HG02885 (cell line): ENCODE measurements around the gene PSD2.
A peak's percentile ranks its signal among the peaks of the same experiment; 100 is the strongest.
"Not testable (repeated sequence)": the region's sequence is repeated elsewhere in the genome, so short reads cannot be mapped to it uniquely, and the experiment has no call there.

Experiments used
- ATAC-seq: cut with Tn5 transposase; IDR thresholded peaks from one replicate; pipeline ENCODE4 v1.9.1; 2021; ENCODE audit warnings: mild to moderate bottlenecking; ENCODE audit not compliant: unreplicated experiment, poor library complexity

Gene PSD2

DNA sequence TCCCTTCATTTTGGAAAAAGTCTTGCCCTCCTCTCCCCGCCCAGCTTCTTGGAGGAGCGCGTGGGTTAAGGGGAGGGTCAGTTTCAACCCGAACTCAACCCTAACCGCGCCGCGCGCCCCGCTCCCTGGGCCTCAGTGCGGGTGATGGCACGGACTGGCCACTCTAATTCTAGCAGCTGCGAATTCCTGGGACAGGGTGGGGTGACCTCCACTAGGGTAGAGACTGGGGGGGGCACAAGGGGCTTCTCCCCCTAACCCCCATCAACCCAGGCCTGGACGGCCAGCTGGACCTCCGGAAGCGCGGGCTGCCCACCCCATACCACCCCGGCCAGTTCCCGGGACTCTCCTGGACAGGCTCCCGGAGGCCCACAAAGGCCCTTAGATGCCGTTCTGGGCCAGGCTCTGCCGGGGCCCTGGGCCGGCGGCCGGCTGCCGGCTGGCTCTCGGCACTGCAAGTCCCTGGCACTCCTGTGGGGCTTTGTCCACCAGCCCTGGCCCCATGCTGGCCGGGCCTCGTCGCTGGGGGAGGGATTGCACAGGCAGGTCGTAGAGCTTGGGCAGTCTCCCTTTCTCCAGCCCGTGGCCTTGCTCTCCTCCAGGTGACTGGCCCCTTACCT is 7.2 kb upstream of the PSD2 start:
- ATAC-seq, result no peak

DNA sequence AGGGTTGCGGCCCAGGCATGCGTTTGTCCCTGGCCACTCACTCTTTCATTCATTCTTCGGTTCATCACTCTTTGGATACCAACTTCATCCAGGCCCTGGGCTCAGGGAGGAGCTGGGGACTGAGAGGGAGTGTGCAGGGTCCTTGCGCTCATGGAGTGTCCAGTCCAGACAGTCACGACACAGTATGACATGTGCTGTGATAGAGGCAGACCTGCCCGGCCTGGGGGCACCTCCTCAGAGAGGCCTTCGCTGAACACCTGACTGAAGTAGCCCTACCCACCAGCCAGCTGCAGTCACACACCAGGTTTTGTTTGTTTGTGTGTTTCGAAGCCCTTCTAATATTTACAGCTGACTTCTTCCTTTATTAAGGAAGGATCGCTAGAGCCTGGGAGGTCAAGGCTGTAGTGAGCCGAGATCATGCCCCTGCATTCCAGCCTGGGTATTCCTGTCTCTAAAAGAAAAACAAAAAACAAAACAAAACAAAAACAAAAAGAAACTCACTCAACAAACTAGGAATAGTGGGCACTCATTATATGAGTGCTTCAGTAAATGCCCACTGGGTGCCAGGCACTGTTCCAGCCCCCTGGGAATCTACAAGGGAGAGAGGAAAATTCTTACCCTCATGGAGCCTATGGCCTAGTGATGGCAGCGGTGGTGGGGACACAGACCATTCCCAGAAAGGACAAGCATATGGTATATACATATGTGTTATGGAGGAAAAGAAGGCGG is 6.3 kb upstream of the PSD2 start:
- ATAC-seq, result no peak

DNA sequence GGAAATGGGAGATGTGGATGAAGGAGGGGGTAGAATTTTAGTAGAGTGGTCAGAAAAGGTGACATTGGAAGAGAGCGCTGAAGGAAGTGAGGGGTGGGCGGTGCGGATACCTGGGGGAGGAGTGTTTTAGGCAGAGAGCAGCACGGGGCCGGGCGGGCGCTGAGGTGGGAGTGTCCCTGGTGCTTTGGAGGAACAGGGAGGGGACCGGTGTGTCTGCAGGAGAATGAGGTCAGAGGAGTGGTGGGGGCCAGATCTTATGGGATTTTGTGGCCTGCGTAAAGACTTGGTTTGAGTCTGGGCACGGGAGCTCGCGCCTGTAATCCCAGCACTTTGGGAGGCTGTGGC is 5.8 kb upstream of the PSD2 start:
- ATAC-seq, result no peak

DNA sequence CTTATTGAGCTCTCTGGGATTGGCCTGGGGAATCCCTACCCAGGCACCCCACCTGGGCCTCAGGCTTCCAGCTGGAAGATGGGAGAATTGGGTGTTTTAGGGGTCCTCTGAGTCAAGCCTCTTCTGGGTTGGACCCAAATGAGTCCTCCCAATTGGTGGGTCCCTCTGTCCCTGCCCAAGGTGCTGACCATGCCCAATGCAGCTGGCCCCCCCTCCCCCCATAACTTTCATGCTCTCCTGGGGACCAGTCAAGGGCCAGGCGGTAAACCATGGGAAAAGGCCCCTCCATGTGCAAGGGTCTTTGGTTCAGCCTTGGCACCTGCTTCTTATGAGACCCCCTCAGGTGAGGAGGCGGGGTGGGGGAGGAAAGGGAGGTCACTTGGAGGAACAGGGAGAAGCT is 3.4 kb upstream of the PSD2 start:
- ATAC-seq, result no peak

DNA sequence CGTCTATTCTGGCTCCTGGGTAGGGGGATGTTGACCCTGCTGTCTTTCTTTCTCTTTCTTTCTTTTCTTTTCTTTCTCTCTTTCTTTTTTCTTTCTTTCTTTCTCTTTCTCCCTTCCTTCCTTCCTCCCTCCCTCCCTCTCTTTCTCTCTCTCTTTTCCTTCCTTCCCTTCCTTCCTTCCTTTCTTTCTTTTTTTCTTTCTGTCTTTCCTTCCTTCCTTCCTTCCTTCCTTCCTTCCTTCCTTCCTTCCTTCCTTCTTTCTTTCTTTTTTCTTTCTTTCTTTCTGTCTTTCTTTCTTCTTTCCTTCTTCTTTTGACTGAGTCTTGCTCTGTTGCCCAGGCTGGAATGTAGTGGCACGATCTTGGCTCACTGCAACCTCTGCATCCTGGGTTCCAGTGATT is 3.0 kb upstream of the PSD2 start:
- not testable (repeated sequence) for ATAC-seq

DNA sequence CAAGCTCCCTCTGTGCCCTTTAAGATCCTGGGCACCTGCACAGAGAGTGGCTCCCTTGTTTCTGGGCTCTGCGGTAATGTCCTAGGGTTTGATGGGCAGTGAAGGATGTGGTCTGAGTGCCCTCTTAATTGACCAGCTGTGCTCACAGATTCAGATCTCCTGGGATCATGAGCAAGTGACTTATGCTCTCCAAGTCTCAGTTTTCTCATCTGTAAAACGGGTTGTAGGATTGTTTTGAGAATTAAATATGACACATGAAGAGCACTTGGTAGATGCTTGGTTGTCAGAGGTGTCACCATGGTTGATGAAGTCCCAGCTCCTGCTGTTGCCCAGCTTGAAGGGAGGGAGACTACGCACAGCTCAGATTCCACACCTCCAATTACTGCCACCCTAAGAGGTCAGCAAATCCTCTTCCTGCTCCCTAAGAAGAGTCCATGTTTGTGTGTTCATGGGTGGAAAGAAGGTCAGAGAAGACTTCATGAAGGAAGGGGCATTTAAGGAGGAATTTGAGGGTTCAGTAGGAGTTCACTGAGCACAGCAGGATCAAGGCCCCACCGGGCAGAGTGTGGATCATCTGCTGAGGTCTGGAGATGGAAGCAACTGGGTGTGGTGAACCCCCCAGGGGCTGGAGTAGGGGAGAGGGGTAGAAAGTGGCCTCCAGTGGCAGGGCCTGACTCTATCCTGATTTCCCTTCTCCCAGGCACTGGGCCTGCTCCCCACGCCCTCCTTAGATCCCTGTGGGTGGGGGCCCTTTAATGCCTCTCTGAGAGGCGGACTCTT is 1.4 kb upstream of the PSD2 start:
- no peak for ATAC-seq

DNA sequence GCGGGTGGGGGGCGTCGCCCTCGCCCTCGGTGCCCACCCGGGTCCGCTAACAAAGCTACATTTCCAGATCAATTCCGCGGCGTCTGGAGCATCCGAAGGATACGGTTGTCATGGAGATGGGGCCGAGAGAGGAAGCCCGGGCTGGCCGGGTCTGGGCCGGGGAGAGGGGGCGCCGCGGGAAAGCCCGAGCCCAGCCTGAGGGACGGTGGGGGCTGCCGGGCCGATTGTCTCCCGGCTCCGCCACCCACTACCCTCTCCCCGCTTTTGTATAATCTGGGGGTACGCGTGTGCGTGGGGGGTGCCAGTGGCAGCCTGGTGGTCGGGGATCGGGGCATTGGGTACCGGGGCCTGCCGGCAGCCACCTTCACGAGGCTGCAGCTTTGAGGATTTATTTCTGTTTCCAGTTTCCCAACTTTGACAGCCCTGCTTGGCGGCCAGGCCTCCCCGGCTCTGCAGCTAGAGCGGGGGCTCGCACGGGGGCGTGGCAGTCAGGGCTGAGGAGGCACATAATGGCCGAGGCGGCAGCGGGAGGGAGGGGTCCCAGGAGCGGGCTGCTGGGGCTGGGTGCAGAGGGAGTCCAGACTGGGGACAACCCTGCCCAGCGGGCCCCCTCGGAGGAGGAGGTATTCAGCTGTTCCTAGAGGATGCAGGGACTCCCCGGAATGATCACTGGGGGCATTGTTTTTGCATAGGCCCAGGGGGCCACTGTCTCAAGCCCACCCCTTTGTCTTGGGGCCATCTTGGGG is 626 bp downstream of the PSD2 start:
- no peak for ATAC-seq

DNA sequence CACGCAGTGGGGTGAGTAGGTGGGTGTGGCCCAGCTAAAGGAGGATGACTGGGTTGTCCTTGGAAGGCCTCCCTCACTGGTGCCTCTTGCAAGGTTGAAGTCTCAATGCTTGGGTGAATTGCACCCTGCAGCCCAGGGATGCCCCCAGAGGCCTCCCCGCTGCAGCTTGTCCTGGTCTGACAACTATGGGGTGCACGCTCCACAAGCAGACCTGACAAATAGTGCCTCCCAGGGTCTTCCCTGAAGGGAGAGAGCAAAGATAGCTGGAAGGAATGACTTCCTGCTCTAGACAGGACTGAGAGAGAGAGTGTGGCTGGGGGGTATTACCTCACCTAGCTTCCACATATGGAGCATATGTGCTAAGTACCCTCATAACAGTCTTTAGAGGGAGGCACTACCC is 1.7 kb downstream of the PSD2 start:
- ATAC-seq, result no peak

DNA sequence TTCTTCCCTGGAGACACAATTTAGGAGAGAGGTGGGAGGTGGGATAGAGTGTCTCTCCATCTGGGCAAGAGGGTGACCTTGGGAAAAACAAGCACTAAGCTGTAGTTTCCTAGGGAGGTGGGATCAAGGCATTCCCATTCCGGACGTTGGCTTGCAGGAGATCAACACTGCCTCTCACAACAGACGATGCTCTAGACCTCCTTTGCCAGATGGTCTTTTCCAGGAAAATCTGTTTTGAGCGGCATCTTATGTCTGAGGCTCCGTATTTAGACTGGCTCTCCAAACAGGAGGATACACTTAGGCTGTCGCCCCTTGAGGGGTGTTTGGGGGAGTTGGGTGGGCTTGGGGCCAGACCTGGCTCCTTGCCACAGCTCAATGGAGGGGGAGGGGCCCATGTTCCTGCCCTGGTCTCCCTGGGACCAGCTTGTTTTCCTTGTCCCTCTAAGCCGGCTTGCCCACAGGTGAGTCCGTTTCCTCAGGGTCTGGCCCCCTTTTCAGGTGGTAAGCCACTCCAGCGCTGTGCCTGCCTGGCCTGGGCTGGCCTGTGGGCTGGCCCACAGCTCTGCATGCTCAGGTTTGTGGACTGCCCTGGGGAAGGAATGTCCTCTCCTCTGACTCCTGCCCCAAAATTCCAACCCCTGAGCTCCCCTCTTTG is 2.4 kb downstream of the PSD2 start:
- no peak for ATAC-seq

DNA sequence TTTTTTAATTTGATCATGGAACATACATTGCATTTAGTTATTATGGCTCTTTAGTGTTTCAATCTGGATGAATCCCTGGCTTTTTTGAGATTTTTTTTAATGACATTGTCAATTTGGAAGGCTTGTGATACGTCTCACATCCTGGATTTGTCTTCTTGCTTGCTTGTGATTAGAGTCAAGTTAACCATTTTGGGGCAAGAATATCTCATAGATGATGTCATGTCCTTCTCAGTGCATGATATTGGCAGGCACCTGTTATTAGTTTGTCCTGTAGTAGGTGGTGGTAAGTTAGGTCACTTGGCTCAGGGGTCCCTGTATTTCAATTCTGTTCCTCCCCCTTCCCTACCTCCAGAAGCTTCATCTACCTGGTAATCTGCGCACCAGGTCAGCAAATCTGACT is 3.3 kb downstream of the PSD2 start:
- no peak for ATAC-seq

DNA sequence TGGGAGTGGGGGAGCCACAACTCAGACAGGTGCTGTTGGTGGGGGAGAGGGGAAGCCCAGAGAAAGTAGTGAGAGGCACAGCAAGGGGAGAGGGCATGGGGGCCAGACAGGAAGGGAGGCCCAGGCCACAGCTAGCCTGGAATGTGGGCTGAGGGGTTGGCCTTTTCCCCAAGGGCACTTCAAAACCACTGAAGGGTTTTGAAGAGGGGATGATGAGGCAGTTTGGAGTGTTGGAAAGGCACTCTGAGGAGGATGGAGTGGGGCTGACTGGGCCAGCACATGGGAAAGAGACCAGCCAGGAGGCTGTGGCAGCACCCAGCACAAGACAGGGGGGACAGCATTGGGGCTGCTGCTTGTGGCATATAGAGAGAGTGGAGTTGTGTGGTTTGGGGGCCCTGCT is 3.8 kb downstream of the PSD2 start:
- no peak for ATAC-seq

DNA sequence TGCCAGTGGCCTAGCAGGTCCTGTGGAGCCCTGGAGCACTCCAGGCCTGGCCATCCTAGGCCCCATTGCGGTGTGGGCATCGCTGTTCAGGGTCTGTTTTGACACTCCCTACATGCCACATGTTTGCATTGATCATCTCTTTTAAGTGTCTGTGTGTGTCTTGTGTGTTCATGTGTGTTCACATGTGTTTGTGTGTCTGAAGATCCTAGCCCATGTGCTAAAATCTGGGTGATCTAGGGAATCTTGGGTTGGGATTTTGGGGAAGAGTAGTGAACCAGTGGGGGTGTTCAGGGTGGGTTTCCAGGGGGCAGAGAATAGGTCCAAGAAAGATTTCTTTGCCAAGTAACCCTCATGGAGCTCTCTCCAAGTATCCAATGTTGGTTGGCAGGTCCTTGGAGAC is 8.4 kb downstream of the PSD2 start:
- no peak for ATAC-seq

DNA sequence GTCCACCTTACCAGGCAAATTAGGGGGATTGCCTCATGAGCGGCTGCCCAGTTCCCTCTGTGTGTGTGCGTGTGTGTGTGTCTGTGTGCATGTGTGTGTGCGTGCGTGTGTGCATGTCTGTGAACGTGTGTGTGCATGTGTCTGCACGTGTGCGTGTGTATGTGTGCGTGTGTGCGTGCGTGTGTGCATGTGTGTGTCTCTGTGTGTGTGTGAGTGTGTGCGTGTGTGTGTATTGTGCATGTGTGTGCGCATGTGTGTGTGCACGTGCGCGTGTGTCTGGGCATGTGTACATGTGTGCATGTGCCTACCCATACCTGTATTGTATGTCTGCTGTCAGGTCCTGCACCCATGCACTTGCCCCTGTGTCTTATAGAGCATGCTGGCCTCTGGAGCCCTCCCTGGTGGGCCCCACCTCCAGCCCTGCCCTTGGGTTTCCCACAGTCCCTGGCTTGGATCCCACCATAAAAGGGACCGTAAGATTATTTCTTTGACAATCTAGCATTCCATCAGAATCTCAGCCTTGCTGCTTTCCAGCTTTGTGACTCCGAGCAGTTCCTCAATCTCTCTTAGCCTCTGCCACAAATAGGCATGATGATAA is 9.3 kb downstream of the PSD2 start:
- no peak for ATAC-seq

DNA sequence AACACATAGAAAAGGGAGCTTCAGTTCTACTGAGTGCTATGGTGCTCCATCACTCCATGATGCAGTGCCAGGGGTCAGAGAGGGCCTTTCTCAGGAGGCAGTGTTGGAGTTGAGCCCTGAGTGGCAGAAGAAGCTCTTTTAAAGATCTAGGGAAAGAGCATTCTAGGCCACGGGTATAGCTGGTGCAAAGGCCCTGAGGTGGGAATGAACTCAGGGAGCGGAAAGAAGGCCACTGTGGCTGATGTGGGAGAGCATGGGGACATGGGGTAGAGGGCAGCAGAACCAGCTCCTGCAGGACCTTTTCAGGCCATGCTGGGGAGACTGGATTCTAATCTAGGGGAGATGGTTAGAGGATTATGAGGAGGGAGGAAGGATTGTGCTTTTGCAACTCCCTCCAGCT is 9.9 kb downstream of the PSD2 start:
- no peak for ATAC-seq

DNA sequence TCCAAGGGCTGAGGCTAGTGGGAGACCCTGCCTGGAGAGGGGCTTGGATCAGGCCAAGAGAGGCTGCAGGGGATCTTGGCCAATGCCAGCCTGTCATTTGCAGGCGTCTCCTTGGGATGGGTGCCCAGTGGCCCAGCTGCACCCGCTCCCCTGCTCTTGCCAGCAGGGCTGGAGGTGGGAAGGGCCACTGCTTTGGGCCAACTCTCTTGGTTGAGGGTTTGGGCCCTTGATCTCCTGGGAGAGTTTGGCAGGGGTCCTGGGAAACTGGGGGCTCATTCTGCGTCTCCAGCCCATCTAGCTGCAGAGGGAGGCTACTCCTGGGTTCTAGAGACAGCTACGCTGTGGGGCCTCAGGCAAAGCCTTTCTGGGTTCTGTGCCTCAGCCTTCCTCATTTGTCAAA is 10.5 kb downstream of the PSD2 start:
- ATAC-seq, result no peak

DNA sequence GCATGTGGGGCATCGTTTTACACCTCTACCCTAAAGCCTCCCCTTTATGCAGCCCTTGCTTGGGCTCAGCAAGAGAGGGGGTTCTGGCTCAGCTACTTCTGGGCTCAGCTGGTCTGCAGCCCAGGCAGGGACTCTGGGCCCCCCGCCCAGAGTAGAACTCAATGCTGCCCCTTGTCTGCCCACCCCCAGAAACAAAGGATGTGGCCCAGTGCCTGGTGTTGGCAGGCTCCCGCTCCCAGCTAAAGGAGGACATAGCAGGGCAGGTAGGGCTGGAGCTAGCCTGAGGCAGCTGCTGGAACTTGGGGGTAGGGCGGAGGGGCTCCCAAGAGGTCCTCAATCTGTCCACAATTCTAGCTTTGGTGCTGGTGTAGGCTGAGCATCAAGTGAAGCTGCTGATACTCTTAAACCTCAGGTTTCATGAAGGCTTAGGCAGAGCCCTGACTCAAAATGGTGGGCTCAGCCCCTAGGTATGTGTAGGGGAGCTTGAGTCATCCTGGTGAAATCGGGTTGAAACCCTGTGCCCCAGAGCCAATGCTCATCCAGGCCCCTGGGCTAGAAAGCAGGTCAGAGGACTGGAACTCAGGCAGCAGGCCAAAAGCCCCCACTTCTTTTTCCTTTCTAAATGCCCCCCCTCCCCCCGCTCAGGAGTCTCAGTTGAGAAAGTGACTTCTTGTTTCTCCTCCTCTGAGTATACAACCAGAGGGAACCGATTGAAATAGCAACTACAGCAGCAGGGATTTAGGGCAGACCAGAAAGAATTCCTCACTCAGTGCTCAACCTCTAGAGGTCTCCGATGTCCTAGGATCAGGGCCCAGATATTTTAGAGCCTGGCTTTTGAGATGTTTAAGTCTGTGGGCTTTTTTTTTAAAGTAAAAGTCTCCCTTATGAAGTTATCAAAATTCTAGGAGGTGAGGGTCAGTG is 11.4 kb downstream of the PSD2 start:
- ATAC-seq, result no peak

DNA sequence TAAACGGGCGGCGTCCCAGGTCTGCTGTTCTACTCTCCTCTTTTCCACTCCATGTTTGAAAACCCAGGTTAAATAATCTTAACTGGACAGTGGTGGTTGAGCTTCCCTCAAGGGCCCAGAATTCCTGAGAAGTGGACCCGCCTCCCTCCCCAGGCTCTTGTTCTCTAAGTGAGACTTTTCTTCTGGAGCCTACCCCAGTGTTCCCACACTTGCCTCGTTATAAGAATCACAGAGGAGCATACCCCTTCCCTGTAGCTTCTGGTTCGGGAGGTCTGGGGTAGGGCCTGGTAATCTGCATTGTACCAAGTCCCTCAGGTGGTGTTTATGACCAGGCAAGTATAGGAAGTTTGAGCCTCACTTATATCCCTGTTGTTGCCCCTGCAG is 12.0 kb downstream of the PSD2 start:
- ATAC-seq, result no peak

DNA sequence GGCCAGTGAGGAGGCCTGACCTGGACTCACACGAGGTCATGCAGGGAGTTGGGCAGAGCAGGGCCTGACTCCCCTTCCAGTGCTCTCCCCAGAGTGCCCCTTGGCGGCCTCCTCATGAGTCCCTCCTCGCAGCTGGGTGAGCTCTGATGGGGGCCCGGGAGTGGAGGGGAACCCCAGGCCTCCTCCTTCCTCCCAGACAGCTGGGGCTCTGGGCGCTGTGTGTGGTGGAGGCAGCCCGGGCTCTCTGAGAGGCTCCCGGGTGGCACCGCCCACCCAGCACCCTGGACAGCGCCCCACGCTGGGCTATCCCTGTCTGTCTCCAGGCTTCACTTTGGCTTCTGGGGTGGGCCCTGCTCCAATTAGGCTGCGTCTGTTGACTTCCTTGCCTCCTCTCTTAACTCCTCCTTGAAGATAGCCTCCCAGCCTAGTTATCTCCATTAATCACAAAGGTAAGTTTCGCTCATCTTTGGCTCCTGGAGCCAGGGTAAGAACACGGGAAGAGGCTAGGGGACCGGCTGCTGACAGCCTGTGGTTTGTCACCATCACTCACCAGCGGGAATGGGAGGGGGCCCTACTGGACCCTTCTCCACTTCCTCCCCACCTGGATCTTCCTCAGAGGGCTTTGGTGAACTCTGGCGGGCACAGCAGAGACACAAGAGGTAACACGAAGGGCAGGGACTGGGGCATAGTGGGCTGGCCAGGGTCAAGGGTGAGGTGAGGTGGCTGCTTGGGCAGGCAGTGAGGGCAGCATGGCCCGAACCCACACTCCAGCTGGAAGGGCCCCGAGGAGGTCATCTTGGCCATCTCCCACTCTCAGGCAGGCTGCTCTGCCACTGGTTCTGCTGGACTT is 13.1 kb downstream of the PSD2 start:
- ATAC-seq, result peak; percentile 51
